NCI-H345 (cell line): ENCODE measurements around the gene TULP4.
"Not testable (repeated sequence)": the region's sequence is repeated elsewhere in the genome, so short reads cannot be mapped to it uniquely, and the experiment has no call there.

Source experiments
- DNase-seq: peaks from one replicate; lab custom pipeline; 2025; lab: John Stamatoyannopoulos, UW

TULP4 gene

DNA sequence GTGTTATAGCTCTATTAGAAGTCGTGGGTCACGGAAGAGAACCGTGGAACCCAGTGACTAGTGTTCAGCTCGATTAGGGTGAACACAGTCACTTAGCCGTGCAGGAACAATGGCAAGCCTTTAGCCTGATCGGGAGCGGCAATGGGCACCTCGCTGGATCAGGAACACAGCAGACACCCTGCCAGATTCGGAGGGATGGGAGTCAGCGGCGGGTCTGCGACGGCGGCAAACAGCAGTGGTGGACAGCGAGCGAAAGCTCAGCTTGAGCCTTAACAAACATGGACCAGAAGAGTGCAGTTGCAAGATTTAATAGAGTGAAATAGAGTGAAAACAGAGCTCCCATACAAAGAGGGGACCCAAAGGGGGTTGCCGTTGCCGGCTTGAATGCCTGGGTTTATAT, 157.8 kb downstream of the TULP4 start:
- not testable (repeated sequence) for DNase-seq

DNA sequence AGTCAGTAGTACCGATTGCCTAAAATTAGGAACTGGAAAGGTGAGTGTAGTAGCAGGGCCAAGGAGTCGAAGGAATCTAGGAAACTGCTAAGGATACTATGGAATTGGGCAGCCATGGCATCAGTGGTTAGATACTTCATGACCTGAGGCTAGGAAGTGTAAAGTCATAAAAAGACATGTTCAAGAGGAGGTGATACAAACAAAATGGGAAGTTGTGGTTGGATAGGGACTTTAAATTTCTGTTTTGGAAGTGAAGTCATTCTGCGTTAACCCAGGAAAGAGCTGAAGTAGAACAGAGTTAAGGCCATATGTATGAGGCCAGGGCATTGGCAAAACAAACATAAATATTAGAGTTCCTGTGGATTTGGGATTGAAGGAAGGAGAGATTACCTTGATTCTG, 159.1 kb downstream of the TULP4 start:
- no peak for DNase-seq

DNA sequence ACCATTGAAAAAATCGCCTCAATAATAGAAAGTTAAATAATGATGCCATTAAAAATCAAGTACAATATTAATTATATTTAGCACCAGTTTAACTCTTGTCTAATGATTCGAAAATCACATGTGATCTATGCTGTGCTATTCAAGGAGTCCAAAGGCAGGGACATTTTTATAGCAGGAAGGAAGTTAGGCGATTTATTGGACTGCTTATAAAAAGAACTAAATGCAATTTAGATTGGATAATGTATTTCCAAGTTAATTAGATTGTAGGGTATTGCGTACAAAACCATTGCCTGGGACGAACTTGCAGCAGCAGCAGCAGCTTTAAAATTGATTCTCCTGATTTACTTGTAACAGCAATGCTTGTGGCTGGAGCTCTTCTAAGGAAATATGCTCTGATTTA, 160.2 kb downstream of the TULP4 start:
- DNase-seq: no peak

DNA sequence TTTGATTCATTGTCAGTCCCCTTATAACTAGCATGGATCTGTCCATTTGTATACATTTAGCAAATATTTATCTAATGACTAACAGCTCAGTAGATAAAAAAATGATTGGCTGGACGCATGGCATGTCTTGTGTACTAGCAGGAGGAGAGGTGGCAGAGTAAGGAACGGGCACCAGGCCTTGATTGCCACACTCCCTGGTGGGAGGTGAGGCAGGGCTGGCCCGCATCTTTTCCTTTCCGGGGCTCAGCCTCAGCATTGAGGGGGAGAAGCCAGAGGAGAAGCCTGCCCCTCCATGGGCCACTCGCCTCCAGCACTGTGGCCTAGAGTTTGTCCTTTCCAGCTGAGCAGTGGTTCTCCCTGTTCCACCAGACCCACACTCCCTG, 162.7 kb downstream of the TULP4 start:
- peak; percentile 85 for DNase-seq

DNA sequence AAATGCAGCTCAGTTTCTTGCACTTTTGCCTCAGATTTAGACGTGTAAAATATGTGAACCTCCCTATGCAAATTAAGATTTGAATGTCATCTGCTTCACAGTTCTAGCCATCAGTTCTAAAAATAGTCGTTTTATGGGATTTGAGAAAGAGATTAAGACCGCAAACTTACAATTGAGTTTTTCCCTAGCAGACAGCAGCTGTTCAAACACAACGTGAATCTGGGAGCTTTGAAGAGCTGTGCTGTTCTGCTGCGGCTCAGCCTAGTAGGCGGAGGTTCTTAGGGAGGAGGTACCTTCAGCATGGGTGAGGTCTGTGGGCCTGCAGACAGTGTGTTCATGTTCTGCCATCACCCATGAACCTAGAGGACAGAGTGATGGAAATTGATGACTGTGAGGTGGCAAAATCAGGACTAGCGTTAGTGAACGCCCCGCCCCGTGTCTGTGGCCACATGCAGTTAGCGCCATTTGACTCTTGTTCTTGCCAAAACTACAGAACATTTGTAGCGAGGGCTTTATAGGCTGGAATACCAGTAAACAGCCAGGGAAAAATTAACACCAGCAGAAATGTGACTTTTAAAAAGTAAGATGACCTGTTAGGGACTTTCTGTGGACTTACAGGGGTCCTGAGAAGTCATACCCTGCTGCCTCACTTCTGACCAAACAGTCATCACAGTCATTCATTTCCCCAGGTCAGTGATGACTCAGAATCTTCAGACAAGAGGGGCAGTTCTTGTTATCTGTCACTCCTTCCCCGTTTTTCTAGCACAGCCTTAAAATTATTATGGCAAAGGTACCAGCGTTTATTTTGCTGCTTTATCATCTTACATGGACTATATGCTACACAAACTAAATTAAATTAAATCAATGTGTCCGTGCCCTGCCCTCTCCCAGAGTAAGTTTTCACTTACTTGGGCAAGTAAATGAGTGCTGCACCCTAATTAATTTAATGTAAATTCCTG, 163.4 kb downstream of the TULP4 start:
- peak; percentile 98 for DNase-seq

DNA sequence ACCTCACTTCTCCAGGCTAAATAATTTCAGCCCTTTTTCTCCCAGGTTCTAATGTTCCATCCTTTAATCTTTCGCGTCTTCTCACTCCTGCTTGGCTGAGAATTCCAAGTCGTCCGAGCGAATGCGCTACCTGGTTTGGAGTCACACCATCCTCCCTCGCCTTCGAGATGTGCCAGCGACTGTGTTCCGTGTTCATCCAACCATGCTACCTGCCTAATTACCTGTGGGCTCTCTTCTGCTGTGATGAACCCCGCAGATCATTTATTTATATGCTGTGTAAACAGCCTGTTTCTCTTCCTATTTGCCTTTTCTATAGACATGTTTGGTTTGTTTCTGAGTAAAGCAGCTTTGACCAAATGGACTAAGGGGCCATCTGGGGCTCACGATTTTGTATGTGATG, 164.1 kb downstream of the TULP4 start:
- peak; percentile 53 for DNase-seq

DNA sequence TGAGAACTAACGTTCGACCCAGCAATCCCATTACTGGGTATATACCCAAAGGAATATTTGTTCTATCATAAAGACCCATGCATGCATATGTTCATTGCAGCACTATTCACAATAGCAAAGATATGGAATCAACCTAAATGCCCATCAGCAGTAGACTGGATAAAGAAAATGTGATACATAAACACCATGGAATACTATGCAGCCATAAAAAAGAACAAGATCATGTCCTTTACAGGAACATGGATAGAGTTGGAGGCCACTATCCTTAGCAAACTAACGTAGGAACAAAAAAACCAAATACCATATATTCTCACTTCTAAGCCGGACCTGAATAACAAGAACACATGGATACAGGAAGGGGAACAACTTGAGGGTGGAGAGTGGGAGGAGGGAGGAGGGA, 165.5 kb downstream of the TULP4 start:
- not testable (repeated sequence) for DNase-seq

DNA sequence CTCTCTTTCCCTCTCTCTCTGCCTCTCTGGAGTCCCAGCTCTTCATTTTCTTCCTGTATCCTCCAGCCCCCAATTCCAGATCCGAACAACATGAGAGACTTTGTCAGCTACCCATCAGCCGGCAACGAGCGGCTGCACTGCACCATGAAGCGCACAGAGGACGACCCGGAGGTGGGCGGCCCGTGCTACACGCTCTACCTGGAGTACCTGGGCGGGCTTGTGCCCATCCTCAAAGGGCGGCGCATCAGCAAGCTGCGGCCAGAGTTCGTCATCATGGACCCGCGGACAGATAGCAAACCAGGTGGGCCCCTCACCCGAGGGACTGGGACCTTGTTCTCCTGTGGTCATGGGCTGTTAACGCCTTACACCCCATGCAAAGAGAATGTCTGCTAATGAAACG, 168.7 kb downstream of the TULP4 start:
- DNase-seq: no peak

DNA sequence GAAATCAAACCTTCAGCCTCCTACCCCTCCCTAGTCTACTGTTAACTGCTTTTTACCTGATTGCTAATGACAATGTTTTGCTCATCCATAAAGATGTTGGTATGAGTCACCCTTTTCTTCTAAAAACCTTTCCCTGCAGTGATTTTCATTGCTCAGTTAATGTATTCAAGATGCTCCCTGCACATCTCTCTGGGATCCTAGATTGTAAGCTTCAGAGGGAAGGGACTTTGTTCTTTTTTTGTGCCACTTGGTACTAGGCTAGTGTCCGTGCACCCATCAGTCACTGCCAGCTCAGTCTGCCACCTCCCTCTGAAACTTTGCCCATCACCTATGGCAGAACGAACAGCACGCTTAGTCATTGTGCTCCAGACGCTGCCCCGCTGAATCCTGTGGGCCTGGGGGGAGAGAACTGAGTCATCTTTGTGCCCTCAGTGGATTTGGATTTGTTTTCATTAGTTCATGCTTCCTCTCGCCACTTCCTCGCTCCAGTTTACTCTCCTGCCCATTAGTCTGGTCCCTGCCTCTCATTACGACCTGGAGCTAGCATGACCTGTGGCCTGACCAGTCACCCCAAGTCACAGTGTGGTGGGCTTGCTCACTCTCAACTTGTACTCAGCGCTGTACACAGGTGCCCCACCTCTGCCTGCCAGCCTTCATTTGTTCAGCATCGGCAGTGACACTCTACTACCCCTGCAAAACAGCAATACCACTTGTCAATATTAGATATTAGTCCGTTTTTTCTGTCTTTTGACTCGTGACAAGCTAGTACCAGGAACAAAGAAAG, 169.6 kb downstream of the TULP4 start:
- no peak for DNase-seq

DNA sequence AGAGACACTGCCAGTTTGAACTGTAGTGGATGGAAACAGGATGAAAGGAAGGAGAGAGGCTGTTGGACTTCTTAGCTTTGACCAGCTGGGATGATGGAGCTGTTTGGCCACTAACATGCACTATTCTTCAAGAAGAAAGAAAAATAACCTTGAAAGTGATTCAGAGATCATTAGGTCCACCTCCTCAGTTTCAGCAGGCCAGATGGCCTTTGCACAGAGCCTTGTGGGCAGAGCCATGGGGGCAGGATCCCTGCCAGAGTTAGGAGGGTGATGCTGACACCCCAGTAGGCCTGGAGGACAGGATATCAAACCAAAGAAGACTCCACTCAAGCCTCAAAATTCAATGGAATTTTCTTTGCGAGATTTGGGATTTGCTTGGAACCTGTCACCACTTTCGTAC, 173.2 kb downstream of the TULP4 start:
- DNase-seq: no peak

DNA sequence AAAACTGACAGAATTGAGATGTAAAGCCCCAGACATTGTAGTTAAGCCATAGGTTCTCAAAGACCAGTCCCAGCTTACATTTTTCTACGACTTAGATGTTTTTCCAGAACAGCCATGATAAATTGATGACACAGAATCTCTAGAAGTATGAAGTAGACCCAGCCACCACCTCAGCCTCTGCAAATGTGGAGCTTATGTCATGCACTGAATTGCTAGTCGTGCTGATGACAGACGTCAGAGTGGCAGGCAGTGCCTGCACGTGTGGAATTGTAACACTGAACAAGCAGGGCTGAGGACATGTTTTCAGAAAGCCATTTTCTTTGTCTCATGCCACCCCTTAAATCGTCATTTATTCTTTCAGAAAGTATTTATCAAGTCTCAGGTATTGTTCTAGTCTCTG, 175.2 kb downstream of the TULP4 start:
- no peak for DNase-seq

DNA sequence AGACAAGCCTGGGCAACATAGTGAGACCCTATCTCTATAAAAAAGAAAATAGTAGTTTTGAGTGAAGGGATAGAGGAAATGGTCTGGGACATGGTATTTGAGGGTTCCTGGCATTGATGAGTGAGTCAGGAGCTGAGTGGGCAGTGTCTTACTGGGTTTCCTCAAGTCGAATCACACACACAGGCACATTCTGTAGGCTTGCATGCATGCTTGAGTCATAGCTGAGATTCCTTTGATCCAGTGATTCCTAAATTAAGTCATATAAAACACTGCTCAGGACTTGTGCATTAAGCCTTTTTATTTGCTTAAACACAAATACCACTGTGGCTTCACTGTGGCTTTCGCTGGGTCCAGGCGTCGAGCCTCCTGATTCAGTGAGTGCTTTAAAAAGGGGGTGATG, 175.8 kb downstream of the TULP4 start:
- DNase-seq: no peak

DNA sequence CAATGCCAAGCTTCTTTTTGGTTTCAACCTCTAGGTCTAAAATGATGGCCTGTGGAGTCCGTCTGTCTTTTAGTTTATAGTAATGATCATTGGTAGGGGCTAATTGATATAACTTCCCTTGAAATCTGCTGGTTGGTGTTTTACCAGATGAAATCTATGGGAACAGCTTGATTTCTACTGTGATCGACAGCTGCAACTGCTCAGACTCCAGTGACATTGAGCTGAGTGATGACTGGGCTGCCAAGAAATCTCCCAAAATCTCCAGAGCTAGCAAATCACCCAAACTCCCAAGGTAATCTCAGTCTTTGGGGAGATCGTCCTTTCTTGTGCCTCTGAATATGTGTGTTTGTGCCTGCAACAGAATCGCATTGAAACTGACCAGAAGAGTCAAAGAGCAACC, 177.2 kb downstream of the TULP4 start:
- no peak for DNase-seq

DNA sequence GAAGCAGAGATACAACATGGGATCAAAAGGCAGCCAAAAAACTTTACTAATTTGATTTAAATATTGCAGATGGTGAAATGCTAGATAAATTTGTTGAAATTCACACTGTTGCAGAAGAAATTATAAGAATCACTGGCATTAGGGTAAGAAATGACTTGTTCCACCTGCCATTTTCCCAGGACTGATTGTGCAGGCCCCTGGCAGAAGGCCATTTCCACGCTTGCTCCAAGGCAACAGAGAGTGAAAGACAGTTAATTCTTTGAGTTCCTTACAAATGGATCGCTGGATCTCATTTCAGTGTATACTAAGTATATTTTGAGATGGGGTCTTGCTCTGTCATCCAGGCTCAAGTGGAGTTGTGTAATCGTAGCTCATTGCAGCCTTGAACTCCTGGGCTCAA, 180.6 kb downstream of the TULP4 start:
- DNase-seq: no peak

DNA sequence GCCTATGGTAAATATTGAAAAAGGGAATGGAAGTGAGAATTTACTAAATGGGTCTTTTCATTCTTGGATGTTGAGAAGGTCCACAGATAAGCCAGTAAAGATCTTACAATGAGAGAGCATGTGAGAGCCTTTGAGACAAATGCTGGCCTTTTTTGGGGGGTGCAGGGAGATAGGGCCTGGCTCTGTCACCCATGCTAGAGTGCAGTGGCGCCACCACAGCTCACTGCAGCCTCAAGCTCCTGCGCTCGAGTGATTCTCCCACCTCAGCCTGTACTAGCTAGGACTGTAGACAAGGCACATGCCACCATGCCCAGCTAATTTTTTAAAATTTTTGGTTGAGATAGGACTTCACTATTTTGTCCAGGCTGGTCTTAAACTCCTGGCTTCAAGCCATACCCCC, 184.4 kb downstream of the TULP4 start:
- DNase-seq: no peak

DNA sequence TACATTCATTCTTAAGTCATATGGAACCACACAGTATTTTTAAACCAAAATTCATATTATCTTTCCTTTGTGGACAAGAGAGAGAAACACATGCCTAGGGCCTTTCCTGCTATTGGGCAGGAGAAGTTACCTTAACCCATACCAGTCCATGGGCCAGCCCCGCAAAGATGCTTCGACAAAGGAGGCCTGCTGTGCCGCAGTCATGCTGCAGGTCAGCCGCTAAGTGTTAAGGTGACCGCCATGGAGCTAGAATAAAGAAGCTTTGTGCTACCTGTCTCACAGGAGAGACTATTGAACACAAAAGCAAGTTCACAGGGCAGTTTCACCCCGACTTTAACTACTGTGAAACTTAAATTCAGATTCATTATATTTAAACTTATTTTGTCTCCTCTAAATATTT, 185.4 kb downstream of the TULP4 start:
- DNase-seq: no peak

DNA sequence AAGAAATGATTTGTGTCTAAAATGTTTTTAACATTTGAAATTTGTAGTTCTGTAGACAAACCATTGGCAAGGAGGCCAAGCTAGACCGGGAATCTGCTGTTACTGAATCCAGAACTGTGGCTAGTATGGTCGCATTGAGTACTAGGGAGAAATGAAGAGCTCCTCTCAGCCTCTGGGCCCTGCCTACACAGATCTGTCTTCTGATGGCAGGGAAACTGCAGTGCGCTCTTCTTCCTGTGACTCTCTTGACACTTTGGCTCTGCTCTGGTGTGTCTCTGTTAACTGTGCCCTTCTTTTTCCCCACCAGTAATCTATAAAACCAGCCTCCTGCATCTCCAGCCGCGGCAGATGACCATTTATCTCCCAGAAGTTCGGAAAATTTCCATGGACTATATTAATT, 186.1 kb downstream of the TULP4 start:
- no peak for DNase-seq

DNA sequence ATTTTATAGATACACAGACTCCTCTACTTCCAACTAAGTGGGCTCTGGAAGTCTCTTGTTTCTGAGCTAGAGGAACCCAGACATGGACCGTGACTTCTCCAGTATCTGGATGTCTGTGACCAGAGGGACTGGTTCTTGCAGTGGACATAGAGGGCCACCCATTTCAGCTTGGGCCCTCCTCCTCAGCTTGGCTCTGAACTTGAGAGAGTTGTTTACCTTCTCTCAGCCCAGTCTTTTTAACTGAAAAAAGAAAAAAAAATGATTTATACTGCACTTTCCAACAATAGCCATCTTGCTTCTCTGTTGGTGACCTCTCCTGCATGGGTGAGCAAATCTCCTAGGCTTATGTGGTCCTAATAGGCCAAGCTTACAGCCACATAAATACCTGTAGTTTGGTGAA, 187.3 kb downstream of the TULP4 start:
- DNase-seq: no peak

DNA sequence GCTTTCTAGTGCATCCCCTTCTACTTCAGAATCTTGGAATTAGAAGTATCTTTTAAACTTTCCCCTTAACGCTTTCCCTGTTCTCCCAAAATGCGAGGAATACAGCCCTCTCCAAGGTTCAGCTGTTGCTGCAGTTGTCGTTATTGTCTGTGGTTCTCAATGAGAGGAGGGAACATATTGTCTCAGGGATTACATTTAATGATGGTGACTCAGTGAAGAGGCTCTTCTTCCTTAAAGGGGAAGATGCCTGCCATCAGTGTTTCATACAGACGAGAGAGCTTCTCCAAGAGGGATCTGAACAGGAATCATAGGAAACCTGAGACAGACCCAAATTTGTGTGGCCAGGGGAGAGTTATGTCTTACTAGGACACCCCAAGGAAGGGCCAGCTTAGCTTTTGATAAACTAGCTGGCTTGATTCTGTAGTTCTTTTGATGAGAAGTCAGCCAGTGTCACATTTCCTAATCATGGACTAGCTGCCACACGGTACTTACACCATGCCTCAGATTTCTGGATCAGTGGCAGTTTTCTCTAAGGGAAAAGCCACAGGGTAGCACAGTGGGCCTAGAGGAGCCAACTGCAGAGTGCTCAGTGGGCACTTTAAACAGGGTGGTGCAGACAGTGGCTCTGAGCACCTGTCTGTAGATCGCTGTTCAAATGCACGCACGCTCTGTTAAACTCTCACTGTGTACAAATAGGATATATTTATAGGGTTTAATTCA, 187.9 kb downstream of the TULP4 start:
- peak; percentile 70 for DNase-seq

DNA sequence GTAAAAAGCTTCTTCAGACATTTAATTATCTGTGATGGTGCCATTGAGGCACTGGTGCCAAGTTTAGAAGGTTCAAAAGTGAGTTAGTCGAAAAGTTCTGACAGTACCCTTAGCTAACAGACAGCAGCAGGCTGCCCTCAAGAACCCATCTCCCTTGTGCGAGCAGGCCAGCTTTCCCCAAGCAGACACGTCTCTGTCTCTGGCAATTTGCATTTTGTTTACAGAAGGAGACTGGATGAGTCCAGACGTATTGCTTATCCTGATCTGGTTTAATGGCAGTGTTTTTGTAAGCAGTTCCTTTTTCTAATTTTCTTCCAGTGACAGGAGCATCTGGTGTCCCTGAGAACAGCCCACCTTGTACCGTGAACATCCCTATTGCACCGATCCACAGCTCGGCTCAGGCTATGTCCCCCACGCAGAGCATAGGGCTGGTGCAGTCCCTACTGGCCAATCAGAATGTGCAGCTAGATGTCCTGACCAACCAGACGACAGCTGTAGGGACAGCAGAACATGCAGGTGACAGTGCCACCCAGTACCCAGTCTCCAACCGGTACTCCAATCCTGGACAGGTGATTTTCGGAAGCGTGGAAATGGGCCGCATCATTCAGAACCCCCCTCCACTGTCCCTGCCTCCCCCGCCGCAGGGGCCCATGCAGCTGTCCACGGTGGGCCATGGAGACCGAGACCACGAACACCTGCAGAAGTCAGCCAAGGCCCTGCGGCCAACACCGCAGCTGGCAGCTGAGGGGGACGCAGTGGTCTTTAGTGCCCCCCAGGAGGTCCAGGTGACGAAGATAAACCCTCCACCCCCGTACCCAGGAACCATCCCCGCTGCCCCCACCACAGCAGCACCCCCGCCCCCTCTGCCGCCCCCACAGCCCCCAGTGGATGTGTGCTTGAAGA, 189.3 kb downstream of the TULP4 start:
- no peak for DNase-seq

DNA sequence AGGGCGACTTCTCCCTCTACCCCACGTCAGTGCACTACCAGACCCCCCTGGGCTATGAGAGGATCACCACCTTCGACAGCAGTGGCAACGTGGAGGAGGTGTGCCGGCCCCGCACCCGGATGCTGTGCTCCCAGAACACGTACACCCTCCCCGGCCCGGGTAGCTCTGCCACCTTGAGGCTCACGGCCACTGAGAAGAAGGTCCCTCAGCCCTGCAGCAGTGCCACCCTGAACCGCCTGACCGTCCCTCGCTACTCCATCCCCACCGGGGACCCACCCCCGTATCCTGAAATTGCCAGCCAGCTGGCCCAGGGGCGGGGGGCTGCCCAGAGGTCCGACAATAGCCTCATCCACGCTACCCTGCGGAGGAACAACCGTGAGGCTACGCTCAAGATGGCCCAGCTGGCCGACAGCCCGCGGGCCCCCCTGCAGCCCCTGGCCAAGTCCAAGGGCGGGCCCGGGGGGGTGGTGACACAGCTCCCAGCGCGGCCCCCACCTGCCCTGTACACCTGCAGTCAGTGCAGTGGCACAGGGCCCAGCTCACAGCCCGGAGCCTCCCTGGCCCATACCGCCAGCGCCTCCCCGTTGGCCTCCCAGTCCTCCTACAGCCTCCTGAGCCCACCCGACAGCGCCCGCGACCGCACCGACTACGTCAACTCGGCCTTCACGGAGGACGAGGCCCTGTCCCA, 190.1 kb downstream of the TULP4 start:
- DNase-seq: no peak
